ENCODE measurements around the gene RBM26. TPM values are rescaled to one million over a fixed set of nuclear protein-coding genes. Genes with fewer than 3 reads are reported as not detected.

The RBM26 gene
- polyA plus RNA-seq, 1 donor from 2014 or later, result 112 TPM

GRCh38 chr13:79374578-79374977, 31.5 kb downstream of the RBM26 start:
- no peaks in the 10 kb centered on the region for H3K9me3 ChIP-seq (ENCODE audit: low read length)
- H2AFZ ChIP-seq (ENCODE audit: low read depth, low read length), result no peak overlapping the region
- H3K4me3 ChIP-seq (ENCODE audit: low read length), result no peak overlapping the region
- no peak overlapping the region for H3K4me2 ChIP-seq (ENCODE audit: low read length)
- H3F3A ChIP-seq (ENCODE audit: insufficient read depth, low read length, poor library complexity, severe bottlenecking), result no peaks in the 10 kb centered on the region
- no peak overlapping the region for H3K27ac ChIP-seq (ENCODE audit: low read length)
- no peaks in the 10 kb centered on the region for H3K27me3 ChIP-seq (ENCODE audit: insufficient read depth, low read depth, low read length)
- no peak overlapping the region for H3K9ac ChIP-seq (ENCODE audit: low read length)
- no peaks in the 10 kb centered on the region for H4K20me1 ChIP-seq (ENCODE audit: insufficient read depth)
- no peaks in the 10 kb centered on the region for H3K9me2 ChIP-seq (ENCODE audit: insufficient read depth, low read length)
- peaks cover 13% of the 10 kb centered on the region for H3K36me3 ChIP-seq (ENCODE audit: insufficient read depth, low read length)
- H3K79me2 ChIP-seq (replicated peaks; ENCODE audit: insufficient read depth, low read length), result peaks cover 7% of the 10 kb centered on the region
- TF ChIP-seq EZH2 (IDR thresholded peaks at IDR 0.05; ENCODE audit: borderline replicate concordance, insufficient read depth, low read length, poor library complexity, severe bottlenecking), result no peak
- TF ChIP-seq MXI1 (conservative IDR thresholded peaks at IDR 0.05; ENCODE audit: poor library complexity, severe bottlenecking), result no peak
- TF ChIP-seq REST (IDR thresholded peaks at IDR 0.05; ENCODE audit: borderline replicate concordance), result no peak
- no peak for TF ChIP-seq SMC3 (conservative IDR thresholded peaks at IDR 0.05; ENCODE audit: poor library complexity)
- TF ChIP-seq EP300 (conservative IDR thresholded peaks at IDR 0.05; ENCODE audit: poor library complexity, severe bottlenecking), result no peak
- TF ChIP-seq, protein P1, sequence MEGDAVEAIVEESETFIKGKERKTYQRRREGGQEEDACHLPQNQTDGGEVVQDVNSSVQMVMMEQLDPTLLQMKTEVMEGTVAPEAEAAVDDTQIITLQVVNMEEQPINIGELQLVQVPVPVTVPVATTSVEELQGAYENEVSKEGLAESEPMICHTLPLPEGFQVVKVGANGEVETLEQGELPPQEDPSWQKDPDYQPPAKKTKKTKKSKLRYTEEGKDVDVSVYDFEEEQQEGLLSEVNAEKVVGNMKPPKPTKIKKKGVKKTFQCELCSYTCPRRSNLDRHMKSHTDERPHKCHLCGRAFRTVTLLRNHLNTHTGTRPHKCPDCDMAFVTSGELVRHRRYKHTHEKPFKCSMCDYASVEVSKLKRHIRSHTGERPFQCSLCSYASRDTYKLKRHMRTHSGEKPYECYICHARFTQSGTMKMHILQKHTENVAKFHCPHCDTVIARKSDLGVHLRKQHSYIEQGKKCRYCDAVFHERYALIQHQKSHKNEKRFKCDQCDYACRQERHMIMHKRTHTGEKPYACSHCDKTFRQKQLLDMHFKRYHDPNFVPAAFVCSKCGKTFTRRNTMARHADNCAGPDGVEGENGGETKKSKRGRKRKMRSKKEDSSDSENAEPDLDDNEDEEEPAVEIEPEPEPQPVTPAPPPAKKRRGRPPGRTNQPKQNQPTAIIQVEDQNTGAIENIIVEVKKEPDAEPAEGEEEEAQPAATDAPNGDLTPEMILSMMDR (IDR thresholded peaks at IDR 0.05; ENCODE audit: poor library complexity, severe bottlenecking), result no peak
- no peak for TF ChIP-seq POLR2AphosphoS5 (IDR thresholded peaks at IDR 0.05)
- no peak for TF ChIP-seq RAD21 (conservative IDR thresholded peaks at IDR 0.05)
- TF ChIP-seq TAF1 (IDR thresholded peaks at IDR 0.05; ENCODE audit: low read depth), result no peak

DNA sequence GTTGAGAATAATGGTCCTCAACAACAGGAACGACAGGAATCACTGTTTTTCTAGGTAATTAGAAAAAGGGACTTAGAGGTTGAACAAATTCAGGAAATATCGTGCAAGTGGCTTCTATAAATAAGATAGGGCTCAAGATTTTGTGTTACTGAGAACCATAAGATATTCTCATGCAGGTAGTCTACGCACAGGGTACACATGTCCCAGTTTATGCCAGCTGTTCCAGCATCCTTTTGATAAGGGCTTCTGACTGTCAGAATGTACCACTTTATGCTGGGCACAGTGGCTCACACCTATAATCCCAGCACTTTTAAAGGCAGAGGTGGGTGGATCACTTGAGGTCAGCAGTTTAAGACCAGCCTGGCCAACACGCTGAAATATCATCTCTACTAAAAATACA, 32.1 kb downstream of the RBM26 start:
- no peaks in the 10 kb centered on the region for H3K9me3 ChIP-seq (ENCODE audit: low read length)
- H2AFZ ChIP-seq (ENCODE audit: low read depth, low read length), result no peak overlapping the region
- no peaks in the 10 kb centered on the region for H3K27me3 ChIP-seq (ENCODE audit: insufficient read depth, low read depth, low read length)
- no peak overlapping the region for H3K4me3 ChIP-seq (ENCODE audit: low read length)
- H4K20me1 ChIP-seq (ENCODE audit: insufficient read depth), result no peaks in the 10 kb centered on the region
- peaks cover 13% of the 10 kb centered on the region for H3K36me3 ChIP-seq (ENCODE audit: insufficient read depth, low read length)
- H3K4me2 ChIP-seq (ENCODE audit: low read length), result no peak overlapping the region
- TF ChIP-seq EZH2 (IDR thresholded peaks at IDR 0.05; ENCODE audit: borderline replicate concordance, insufficient read depth, low read length, poor library complexity, severe bottlenecking) (no peak), EP300 (conservative IDR thresholded peaks at IDR 0.05; ENCODE audit: poor library complexity, severe bottlenecking) (no peak), POLR2AphosphoS5 (IDR thresholded peaks at IDR 0.05) (no peak), RAD21 (conservative IDR thresholded peaks at IDR 0.05) (no peak), TAF1 (IDR thresholded peaks at IDR 0.05; ENCODE audit: low read depth) (no peak)
- H3F3A ChIP-seq (ENCODE audit: insufficient read depth, low read length, poor library complexity, severe bottlenecking), result no peaks in the 10 kb centered on the region
- H3K79me2 ChIP-seq (replicated peaks; ENCODE audit: insufficient read depth, low read length), result peaks cover under 1% of the 10 kb centered on the region
- no peak overlapping the region for H3K27ac ChIP-seq (ENCODE audit: low read length)
- no peaks in the 10 kb centered on the region for H3K9me2 ChIP-seq (ENCODE audit: insufficient read depth, low read length)
- no peak overlapping the region for H3K9ac ChIP-seq (ENCODE audit: low read length)

All from neural cell (in vitro differentiated cells).